ENCODE data around the gene DAPK3.
"Not testable (repeated sequence)": the region's sequence is repeated elsewhere in the genome, so short reads cannot be mapped to it uniquely, and the experiment has no call there.

DNA sequence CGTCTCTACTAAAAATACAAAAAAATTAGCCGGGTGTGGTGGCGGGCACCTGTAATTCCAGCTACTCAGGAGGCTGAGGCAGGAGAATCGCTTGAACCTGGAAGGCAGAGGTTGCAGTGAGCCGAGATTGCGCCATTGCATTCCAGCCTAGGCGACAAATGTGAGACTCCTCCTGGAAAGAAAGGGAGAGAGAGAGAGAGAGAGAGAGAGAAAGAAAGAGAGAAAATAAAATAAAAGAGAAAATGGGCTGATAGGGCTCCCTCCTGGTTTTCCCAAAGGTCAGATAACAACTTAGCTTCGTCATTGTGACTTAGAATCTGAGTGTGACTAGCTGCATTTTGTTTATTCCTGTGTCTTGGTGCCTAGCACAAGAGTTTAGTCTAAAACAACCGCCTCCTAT is 34.5 kb upstream of the DAPK3 start:
- TF ChIP-seq, protein P1, sequence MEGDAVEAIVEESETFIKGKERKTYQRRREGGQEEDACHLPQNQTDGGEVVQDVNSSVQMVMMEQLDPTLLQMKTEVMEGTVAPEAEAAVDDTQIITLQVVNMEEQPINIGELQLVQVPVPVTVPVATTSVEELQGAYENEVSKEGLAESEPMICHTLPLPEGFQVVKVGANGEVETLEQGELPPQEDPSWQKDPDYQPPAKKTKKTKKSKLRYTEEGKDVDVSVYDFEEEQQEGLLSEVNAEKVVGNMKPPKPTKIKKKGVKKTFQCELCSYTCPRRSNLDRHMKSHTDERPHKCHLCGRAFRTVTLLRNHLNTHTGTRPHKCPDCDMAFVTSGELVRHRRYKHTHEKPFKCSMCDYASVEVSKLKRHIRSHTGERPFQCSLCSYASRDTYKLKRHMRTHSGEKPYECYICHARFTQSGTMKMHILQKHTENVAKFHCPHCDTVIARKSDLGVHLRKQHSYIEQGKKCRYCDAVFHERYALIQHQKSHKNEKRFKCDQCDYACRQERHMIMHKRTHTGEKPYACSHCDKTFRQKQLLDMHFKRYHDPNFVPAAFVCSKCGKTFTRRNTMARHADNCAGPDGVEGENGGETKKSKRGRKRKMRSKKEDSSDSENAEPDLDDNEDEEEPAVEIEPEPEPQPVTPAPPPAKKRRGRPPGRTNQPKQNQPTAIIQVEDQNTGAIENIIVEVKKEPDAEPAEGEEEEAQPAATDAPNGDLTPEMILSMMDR (IDR thresholded peaks at IDR 0.05): not testable (repeated sequence)
- not testable (repeated sequence) for TF ChIP-seq SIN3A (IDR thresholded peaks at IDR 0.05; ENCODE audit: borderline replicate concordance, insufficient read depth, low read depth, low read length)
